Measurements from ENCODE around the gene MAPK10.
"Not testable (repeated sequence)": the region's sequence is repeated elsewhere in the genome, so short reads cannot be mapped to it uniquely, and the experiment has no call there.

MAPK10 gene

GRCh38 chr4:86334020-86334750 lies 25.7 kb downstream of the MAPK10 start:
- DNase-seq: no peak

- no peak for DNase-seq
Measured at GRCh38 chr4:86333236-86333635, 26.6 kb downstream of the MAPK10 start.

GRCh38 chr4:86330961-86331742 lies 28.7 kb downstream of the MAPK10 start:
- no peak for DNase-seq

GRCh38 chr4:86330411-86330810 lies 29.4 kb downstream of the MAPK10 start:
- not testable (repeated sequence) for DNase-seq

DNA sequence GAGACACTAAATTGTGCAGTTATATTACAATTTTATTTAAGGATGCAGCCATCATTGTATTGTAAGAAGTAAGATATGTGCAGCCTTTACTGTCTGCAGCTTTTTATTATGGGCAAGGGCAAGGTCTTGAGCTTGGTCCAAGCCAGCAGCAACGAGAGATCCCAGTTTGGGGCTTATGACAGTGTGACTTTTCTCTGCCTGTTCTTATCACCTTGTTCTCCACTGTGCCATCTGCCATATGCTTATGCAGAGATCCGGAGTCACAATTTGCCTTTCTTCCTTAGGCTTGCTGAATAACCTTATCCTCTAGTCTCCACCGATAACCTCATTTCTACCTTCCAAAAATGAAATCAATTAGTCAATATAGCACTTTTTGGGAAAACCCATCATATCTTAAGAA lies 30.4 kb downstream of the MAPK10 start:
- no peak for DNase-seq

DNA sequence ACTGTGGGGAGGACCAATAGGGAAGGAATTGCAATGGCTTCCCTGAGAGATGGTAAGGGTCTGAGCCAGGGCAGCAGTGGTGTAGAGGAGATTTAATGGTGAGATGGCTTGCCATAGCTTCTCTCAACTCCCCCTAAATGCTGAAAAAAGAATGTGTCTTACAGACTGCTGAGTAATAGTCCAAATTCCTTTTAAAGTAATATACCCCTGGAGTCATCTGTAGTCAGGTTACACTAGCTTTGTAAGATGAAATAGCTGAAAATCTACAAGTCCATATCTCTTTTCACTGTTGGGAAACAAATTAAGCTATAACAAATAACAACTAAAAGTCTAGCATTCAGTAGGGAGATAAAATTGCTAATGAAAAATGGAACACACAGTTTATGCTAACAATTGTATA lies 33.5 kb downstream of the MAPK10 start:
- DNase-seq: no peak

GRCh38 chr4:86319390-86319789 lies 40.5 kb downstream of the MAPK10 start:
- no peak for DNase-seq

GRCh38 chr4:86315579-86315978 lies 44.3 kb downstream of the MAPK10 start:
- no peak for DNase-seq

DNA sequence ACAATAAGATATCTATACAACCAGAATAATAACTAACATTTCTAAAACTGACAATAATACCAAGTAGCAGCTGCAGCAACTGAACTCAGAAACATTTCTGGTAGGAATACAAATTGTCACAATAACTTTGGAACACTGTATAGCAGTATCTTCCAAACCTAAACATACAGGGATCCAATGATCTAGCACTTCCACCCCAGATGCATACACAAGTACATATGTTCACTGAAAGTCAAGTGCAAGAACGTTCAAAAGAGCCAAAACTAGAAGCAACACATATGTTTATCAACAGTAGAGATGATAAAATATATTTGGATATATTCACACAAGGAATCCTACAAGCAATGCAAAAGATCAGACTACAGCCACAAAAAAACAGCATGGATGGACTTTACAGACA lies 46.2 kb downstream of the MAPK10 start:
- no peak for DNase-seq

DNA sequence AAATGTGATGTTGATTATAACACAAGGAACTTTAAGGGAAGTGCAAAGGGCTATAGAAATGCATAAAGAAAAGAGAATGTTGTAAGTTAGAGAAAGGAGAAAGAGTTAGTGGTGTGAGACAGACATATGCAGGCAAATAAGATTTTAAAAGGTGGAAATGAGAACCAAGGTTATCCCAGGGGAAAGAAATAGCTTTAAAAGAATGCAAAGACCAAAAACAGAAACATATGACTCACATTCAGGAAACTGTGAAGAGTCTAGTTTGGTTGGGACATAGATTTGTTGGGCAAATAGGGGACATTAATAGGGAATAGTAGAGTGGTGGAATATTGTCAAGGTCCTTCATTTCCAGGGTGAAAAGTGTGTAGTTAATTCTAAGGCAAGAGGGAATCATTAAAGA lies 52.4 kb downstream of the MAPK10 start:
- DNase-seq: peak; percentile 7

DNA sequence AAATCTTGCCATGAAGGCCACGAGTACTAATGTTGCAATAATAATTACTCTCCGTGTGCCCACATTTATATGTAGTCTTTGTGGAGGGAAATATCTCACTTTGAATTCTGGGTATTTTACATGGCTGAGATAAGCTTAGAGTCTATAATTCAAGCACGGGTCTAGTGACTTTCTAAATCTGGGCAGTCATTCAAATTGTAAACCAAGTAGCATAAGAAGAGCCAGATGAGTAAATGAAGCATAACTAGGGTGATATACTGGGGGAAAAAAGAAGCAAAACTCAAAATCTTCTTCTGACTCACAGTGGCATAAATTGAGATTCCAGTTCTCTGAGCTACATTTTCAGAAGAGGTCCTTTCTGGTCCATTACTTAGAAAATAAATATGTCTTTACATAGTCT lies 53.0 kb downstream of the MAPK10 start:
- DNase-seq: peak; percentile 26

DNA sequence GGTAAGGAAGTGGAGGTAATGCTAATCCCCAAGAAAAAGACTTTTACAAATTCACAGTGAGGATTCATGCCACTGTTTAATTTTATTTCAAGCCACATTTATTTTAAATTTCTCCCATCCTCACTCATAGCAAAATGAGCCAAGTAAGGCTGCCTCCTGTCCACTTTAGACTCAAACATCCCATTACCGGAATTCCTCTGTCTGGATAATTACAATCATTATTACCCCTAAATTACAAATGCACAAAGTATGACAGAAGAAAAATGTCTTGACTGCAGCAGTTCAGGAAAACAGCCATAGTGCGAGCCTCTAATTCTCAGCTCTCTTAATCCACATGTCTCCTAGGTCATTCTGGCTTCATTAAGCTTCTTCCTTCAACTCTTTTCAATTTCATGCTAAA lies 57.0 kb downstream of the MAPK10 start:
- no peak for DNase-seq

DNA sequence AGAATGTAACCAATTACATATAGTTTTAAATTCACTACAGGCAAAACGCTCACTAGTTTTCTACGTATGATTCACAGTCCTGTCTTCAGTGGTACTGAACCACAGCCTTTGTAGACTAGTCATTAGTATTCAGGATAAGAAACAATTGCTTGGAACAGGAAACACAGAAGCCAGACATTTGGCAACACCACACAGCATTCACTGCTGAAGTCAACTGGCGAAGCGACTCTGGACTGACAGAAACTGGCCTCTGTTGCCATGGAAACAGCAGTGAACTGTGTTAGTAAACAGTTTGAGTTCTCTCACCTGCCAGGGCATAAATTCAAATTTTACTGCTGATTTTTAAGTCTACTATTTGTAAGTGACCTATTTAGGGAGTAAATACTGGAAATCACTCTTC lies 57.6 kb downstream of the MAPK10 start:
- no peak for DNase-seq

DNA sequence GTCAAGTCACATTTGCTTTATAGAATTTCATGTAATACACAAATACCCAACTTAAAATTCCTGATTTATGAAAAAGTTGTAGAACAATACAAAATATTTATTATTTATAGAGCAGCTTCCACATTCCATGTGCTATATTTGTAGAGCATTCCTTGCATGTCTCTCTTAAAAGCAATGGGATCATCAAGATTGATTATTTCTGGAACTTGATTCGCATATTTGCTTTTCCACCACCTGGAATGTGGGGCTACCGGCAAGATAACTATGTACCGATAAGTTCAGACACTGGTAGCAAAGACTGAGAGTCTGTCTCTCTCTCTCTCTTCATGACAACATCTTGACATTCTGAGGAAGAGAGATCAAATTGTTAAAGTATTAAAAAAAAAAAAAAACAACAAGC lies 59.3 kb downstream of the MAPK10 start:
- no peak for DNase-seq

- DNase-seq: no peak
Measured at GRCh38 chr4:86296865-86297264, 63.0 kb downstream of the MAPK10 start.

DNA sequence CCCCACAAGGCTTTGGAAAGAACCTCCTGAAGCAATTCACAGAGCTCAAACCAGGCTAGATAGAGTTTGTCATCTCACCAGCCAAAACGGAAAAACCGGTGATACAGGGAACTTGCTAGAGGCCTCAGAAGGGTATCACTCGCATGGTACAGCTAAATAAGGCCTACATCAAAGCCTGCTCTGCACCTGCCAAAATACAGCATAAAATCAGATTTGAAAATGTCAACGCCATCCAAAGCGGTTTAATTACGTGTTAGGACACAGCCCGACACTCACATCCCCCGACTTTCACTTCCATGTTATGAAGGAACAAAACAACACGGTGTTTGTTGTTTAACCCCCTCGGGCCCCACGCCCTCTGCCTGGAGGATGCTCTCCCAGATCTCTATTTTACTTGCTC lies 65.0 kb downstream of the MAPK10 start:
- DNase-seq: no peak

GRCh38 chr4:86291180-86291579 lies 68.7 kb downstream of the MAPK10 start:
- no peak for DNase-seq

DNA sequence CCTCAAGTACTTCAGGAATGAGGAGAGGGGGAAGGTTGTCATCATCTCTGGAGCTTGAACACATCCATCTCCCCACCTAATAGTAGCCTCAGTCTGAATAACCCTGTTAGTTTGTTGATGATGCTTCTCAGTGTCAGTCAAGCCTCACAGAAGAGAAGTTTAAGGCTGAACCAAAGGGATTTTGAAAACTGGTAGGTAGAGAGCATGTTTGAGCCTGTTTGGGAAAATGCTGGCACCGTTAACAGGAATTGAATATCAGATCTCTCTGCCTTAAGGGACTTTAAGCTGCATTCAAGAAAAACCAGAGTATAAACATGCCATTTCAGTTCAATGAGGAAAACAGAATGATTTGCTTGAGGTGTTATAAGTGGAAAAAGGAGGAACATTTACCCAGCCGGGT lies 73.1 kb downstream of the MAPK10 start:
- no peak for DNase-seq

DNA sequence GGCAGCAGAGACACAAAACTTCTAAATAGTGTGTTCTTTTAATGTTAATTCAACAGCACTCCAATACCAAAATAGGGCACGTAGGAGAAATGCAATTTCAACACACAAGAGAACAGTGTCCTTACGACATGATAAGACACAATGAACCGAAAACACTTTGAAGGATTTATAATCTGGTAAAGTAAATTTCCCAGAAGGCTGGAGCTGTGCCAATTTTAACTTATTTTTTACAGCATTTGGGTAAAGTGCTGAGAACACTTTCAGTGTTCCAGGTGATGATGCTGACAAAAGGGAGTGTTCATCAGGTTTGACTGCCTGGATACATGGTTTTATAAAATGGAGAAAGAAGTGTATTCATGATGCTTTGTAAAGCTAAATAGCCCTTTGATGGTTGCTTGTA lies 76.5 kb downstream of the MAPK10 start:
- DNase-seq: no peak

DNA sequence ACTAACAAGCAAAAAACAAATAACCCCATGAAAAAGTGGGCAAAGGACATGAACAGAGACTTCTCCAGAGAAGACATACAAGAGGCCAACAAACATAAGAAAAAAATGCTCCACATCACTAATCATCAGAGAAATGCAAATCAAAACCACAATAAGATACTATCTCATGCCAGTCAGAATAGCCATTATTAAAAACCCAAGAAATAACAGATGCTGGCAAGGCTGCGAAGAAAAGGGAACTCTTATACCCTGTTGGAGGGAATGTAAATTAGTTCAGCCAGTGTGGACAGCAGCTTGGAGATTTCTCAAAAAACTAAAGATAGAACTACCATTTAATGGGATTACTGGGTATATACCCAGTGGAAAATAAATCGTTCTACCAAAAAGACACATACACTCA lies 79.6 kb downstream of the MAPK10 start:
- DNase-seq: no peak

DNA sequence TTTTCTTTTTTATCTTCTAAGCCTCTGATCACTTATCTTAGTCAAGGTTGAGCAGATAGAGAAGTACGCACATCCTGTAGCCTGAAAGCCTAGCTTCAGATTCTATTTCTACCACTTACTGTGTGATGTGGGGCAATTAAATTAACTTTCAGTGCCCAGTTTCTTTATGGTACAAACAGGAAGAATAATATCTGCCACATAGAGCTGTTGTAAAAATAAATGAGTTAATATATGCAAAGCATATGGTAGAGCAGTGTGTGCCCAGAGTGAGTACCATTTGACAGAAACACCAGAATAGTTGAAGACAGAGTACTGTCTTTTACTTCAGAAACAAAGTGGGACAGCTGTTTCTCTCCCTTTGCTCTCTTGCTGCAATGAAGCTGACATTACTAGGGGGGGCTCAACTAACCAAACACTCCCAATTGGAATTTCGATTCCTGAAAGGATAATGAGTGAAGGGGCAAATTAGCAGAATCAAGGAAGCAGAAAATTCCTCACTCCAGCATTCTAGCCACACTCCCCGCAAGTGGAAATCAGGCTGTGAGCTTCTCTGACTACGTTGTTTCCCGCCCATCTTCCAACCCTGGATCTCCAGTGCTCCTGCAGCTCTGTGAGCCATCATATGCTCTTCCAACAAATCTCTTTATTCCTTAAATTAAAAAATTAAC lies 80.4 kb downstream of the MAPK10 start:
- DNase-seq: no peak

DNA sequence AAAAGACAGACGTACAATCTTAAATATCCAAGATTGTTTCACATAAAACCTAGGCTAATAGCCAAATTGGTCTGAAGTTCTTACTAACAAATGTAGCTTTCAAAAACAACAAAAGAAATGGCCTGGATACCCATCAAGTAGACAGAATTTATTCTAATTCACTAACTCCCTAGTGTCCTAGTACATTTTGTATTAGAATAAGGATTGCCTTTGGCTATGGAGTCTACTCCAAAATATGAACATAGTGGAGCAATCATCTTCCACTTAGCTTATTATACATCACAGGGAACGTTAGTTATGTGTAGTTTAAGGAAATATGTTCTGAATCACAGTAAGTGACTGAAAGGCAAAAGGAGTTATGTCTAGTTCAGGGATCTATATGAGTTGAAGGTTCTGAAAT lies 81.7 kb downstream of the MAPK10 start:
- no peak for DNase-seq

- no peak for DNase-seq
Measured at GRCh38 chr4:86274642-86275041, 85.2 kb downstream of the MAPK10 start.

DNA sequence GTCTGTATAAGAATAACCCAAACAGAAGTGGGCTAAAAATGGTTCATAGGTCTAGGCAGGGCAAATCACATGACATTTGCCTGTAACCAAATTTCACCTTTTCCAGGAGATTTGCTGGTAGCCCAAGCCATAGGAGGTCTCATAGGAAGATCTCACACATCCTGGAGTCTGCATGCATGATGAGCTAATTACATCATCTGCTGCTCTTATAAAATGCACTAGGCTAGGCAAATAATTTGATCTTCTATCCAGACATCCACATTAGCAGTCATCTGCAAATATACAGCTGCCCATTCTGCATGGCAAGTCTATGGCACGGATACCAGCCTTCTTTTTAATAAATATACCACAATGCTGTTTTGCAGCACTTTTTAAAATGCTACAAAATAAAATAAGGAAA lies 87.2 kb downstream of the MAPK10 start:
- no peak for DNase-seq
